Measurements from ENCODE around the gene UBE2K.
"Not testable (repeated sequence)": the region's sequence is repeated elsewhere in the genome, so short reads cannot be mapped to it uniquely, and the experiment has no call there.

- TF ChIP-seq ZNF37A (tag by site-specific recombination; IDR thresholded peaks at IDR 0.05); ATF2 (tag by site-specific recombination; IDR thresholded peaks at IDR 0.05; ENCODE audit: low read depth); ZNF324 (tag by site-specific recombination; IDR thresholded peaks at IDR 0.05): not testable (repeated sequence)
- TF ChIP-seq, protein P1, sequence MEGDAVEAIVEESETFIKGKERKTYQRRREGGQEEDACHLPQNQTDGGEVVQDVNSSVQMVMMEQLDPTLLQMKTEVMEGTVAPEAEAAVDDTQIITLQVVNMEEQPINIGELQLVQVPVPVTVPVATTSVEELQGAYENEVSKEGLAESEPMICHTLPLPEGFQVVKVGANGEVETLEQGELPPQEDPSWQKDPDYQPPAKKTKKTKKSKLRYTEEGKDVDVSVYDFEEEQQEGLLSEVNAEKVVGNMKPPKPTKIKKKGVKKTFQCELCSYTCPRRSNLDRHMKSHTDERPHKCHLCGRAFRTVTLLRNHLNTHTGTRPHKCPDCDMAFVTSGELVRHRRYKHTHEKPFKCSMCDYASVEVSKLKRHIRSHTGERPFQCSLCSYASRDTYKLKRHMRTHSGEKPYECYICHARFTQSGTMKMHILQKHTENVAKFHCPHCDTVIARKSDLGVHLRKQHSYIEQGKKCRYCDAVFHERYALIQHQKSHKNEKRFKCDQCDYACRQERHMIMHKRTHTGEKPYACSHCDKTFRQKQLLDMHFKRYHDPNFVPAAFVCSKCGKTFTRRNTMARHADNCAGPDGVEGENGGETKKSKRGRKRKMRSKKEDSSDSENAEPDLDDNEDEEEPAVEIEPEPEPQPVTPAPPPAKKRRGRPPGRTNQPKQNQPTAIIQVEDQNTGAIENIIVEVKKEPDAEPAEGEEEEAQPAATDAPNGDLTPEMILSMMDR (tag by site-specific recombination; IDR thresholded peaks at IDR 0.05) = not testable (repeated sequence)
These were observed 46.4 kb upstream of the UBE2K start for GRCh38 chr4:39651586-39651985.

All from HEK293 (cell line).